ENCODE results near the gene NKPD1.

Gene NKPD1

GRCh38 chr19:45136507-45137178, 24.1 kb downstream of the NKPD1 start:
- TF ChIP-seq, protein P1, sequence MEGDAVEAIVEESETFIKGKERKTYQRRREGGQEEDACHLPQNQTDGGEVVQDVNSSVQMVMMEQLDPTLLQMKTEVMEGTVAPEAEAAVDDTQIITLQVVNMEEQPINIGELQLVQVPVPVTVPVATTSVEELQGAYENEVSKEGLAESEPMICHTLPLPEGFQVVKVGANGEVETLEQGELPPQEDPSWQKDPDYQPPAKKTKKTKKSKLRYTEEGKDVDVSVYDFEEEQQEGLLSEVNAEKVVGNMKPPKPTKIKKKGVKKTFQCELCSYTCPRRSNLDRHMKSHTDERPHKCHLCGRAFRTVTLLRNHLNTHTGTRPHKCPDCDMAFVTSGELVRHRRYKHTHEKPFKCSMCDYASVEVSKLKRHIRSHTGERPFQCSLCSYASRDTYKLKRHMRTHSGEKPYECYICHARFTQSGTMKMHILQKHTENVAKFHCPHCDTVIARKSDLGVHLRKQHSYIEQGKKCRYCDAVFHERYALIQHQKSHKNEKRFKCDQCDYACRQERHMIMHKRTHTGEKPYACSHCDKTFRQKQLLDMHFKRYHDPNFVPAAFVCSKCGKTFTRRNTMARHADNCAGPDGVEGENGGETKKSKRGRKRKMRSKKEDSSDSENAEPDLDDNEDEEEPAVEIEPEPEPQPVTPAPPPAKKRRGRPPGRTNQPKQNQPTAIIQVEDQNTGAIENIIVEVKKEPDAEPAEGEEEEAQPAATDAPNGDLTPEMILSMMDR (IDR thresholded peaks at IDR 0.05; ENCODE audit: low read depth, low read length): no peak
- Histone ChIP-seq H3K36me3 (peaks cover 13% of the 10 kb centered on the region), H3K27me3 (no peaks in the 10 kb centered on the region), H3K4me1 (no peaks in the 10 kb centered on the region), H3K9me3 (no peaks in the 10 kb centered on the region), H3K4me3 (ENCODE audit: low read depth, low read length) (no peak overlapping the region)
- DNase-seq: peak; percentile 8

DNA sequence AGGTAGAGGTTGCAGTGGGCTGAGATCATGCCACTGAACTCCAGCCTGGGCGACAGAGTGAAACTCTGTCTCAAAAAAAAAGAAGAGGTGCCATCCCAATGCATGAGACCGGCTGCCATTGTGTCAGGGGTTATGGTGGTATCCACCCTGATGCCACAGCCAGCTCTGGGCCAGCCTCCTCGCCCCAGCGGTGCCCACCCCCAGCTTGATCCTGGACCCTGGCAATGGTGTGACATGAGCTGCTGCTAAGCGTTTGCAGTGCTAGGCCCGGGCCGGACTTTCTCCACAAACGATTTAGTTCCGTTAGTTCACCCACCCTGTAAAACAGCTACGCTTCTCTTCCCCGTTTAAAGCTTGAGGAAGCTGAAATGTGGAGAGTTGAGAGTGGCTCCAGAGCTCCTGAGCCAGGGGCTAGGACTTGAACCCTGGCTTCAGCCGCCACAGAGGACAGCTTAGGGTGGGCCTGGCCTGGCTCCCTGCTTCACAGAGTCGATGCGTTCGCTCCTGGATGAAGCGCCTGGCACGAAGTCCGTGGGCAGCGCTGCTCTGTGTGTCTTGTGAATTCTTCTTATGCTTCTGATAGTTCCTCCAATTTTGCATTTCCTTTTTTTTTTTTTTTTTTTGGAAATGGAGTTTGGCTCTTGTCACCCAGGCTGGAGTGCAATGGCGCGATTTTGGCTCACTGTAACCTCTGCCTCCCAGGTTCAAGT, 25.5 kb downstream of the NKPD1 start:
- Histone ChIP-seq H3K36me3 (no peaks in the 10 kb centered on the region; the same call in 1 of the 2 replicates), H3K4me1 (no peaks in the 10 kb centered on the region), H3K4me3 (ENCODE audit: low read depth, low read length) (no peak overlapping the region), H3K9me3 (no peaks in the 10 kb centered on the region), H3K27me3 (no peaks in the 10 kb centered on the region)
- DNase-seq: no peak
- TF ChIP-seq, protein P1 (IDR thresholded peaks at IDR 0.05; ENCODE audit: low read depth, low read length): no peak

- TF ChIP-seq, protein P1 (IDR thresholded peaks at IDR 0.05; ENCODE audit: low read depth, low read length): no peak
- H3K27me3 ChIP-seq: no peaks in the 10 kb centered on the region
- DNase-seq: no peak
- no peaks in the 10 kb centered on the region for H3K9me3 ChIP-seq
- H3K4me3 ChIP-seq (ENCODE audit: low read depth, low read length): no peak overlapping the region
- H3K4me1 ChIP-seq: no peaks in the 10 kb centered on the region
- no peaks in the 10 kb centered on the region for H3K36me3 ChIP-seq
Observed at GRCh38 chr19:45133661-45134060, 27.1 kb downstream of the NKPD1 start.

DNA sequence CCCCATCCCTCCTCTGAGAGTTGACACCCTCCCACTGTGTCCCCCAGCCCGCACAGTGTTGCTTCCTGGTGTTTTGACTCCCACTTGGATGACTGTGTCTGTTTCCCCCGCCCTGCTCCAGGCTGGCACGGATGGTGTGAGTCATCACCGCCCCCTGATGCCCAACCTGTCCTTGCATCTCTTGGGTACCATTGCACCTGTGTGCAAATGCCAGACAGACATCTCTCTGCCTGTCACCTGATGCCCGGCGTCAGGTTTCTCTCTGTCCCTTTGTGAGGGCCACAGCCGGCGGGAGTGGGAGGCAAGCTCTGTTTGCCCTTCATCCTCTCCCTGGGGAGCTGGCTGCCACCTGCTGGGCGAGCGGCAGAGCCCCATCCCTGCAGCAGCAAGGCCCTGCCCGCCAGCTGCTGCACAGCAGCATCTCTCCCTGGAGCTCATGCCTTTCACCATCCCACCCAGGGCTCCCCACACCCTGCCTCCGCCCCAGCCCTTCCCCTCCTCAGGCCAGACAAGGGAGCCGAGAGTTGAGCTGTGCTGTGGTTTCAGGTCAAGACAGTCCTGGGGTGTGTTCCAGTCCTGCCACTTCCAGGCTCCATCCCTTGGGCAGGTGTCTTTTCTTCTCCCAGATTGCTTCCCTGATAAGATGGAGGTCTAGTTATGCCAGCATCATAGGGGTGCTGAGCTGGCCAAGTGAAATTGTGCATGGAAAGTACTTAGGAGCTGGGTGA, 29.7 kb downstream of the NKPD1 start:
- Histone ChIP-seq H3K27me3 (no peaks in the 10 kb centered on the region), H3K4me3 (ENCODE audit: low read depth, low read length) (no peak overlapping the region), H3K36me3 (no peaks in the 10 kb centered on the region), H3K9me3 (no peaks in the 10 kb centered on the region), H3K4me1 (peaks cover 9% of the 10 kb centered on the region)
- peak; percentile 67 for DNase-seq
- TF ChIP-seq, protein P1 (IDR thresholded peaks at IDR 0.05; ENCODE audit: low read depth, low read length): peak; percentile 48

GRCh38 chr19:45130236-45130635, 30.5 kb downstream of the NKPD1 start:
- H3K9me3 ChIP-seq: no peaks in the 10 kb centered on the region
- TF ChIP-seq, protein P1 (IDR thresholded peaks at IDR 0.05; ENCODE audit: low read depth, low read length): no peak
- H3K4me3 ChIP-seq (ENCODE audit: low read depth, low read length): no peak overlapping the region
- DNase-seq: no peak
- H3K36me3 ChIP-seq: no peaks in the 10 kb centered on the region
- no peaks in the 10 kb centered on the region for H3K27me3 ChIP-seq
- peaks cover 13% of the 10 kb centered on the region for H3K4me1 ChIP-seq

Data from BE2C (cell line).